BE2C (cell line): ENCODE data around the gene CASZ1.

Source experiments
- DNase-seq: peaks from one replicate; pipeline ENCODE4 v3.0.0-alpha.2; 2020
- H3K27me3 ChIP-seq: fragments of 250-450 bp; sonication (Bioruptor Pico); 2 replicates; pipeline ENCODE4 v1.5.1; 2020; ENCODE audit warnings: mild to moderate bottlenecking
- H3K36me3 ChIP-seq: fragments of 250-450 bp; sonication (Bioruptor Pico); 2 replicates; pipeline ENCODE4 v1.5.1; 2020; ENCODE audit warnings: mild to moderate bottlenecking
- H3K4me1 ChIP-seq: fragments of 250-450 bp; sonication (Bioruptor Pico); 2 replicates; pipeline ENCODE4 v1.5.1; 2020
- H3K4me3 ChIP-seq: 2 replicates; pipeline ENCODE4 v1.5.1; 2011; ENCODE audit warnings: low read depth, low read length
- H3K9me3 ChIP-seq: fragments of 250-450 bp; sonication (Bioruptor Pico); 2 replicates; pipeline ENCODE4 v1.5.1; 2020
- CTCF ChIP-seq: IDR thresholded peaks from 2 replicates; pipeline ENCODE4 v1.5.1; 2012; ENCODE audit warnings: mild to moderate bottlenecking, low read depth, low read length

CASZ1 gene

DNA sequence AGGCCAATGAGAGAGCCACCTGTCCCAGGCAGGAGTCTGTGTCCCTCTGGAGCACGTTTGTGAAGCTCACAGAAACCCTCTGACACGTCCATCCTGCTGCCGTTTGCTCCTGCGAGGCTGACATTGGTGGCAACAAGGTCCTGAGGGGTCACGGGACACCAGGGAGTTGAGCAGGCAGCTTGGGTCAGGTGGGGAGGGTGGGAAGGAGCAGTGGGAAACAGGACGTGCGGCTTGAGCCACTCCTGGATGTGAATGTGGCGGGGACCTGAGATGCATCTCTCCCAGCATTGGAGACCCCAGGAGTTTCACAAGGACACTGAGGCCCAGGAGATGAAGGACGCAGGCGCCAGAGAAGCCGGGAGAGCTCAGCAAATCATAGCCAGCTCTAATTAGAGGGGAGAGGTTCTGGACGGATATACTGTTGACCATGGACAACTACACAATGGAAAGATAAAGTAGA is 172.7 kb downstream of the CASZ1 start:
- no peaks in the 10 kb centered on the region for H3K9me3 ChIP-seq
- no peak for TF ChIP-seq CTCF
- no peaks in the 10 kb centered on the region for H3K36me3 ChIP-seq
- DNase-seq: no peak
- H3K4me3 ChIP-seq: no peak overlapping the region
- H3K27me3 ChIP-seq: no peaks in the 10 kb centered on the region
- H3K4me1 ChIP-seq: no peaks in the 10 kb centered on the region

- no peaks in the 10 kb centered on the region for H3K36me3 ChIP-seq
- H3K27me3 ChIP-seq: no peaks in the 10 kb centered on the region
- no peak overlapping the region for H3K4me3 ChIP-seq
- DNase-seq: no peak
- H3K9me3 ChIP-seq: no peaks in the 10 kb centered on the region
- H3K4me1 ChIP-seq: no peaks in the 10 kb centered on the region
- no peak for TF ChIP-seq CTCF
These were observed 173.3 kb downstream of the CASZ1 start for GRCh38 chr1:10622910-10623685.

GRCh38 chr1:10621906-10622305 is 174.5 kb downstream of the CASZ1 start:
- no peak for DNase-seq
- Histone ChIP-seq H3K9me3 (no peaks in the 10 kb centered on the region), H3K36me3 (no peaks in the 10 kb centered on the region), H3K27me3 (no peaks in the 10 kb centered on the region), H3K4me1 (no peaks in the 10 kb centered on the region), H3K4me3 (no peak overlapping the region)
- no peak for TF ChIP-seq CTCF

- H3K4me1 ChIP-seq: no peaks in the 10 kb centered on the region
- no peak for TF ChIP-seq CTCF
- no peak overlapping the region for H3K4me3 ChIP-seq
- H3K9me3 ChIP-seq: no peaks in the 10 kb centered on the region
- no peaks in the 10 kb centered on the region for H3K27me3 ChIP-seq
- DNase-seq: no peak
- H3K36me3 ChIP-seq: no peaks in the 10 kb centered on the region
These were observed 175.7 kb downstream of the CASZ1 start for GRCh38 chr1:10620776-10621175.

DNA sequence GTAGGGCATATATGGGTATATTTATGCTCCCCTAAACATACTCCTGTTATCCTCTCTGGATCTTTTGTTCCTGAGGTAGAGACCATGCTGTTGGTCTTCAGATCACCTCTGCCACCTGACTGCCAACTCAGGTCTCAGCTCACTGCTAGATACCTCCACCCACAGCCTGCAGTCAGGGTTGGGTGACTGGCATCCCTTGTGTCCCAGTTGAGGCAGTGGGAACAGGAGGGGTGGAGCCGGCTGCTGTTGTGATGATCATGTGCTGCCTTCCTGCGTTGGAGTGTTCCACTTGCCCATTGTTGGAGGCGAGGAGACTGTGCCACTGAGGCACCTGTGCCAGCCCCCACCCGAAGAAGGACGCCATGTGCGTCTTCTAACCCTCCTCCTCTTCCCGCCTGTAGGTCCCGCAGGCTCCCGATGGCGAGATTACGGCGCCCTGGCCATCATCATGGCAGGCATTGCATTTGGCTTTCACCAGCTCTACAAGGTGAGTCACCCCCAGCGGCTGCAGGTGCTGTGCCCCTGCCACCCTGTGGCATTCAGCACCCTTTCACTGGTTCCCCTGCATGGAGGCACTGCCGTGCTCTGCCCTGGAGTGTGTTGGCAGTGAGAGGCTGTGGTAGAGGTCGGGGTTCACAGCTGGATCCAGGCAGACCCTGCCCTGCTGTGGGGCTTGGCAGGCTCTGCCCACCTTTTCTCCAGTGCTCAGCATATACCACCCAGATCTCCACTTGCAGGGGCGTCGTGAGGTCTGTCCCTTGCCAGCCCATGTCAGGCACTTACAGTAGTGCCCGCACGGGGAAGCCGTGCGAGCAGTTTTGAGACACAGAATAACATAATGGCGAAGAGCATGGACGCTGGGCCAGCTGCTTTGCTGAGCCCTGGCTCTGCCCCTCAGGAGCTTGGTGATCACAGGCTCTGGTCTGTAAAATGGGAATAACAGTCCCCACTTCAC is 178.2 kb downstream of the CASZ1 start:
- Histone ChIP-seq H3K9me3 (no peaks in the 10 kb centered on the region), H3K36me3 (no peaks in the 10 kb centered on the region), H3K4me1 (no peaks in the 10 kb centered on the region), H3K4me3 (no peak overlapping the region), H3K27me3 (no peaks in the 10 kb centered on the region)
- TF ChIP-seq CTCF: no peak
- DNase-seq: no peak
